ENCODE data around the gene RASGRF2.

DNA sequence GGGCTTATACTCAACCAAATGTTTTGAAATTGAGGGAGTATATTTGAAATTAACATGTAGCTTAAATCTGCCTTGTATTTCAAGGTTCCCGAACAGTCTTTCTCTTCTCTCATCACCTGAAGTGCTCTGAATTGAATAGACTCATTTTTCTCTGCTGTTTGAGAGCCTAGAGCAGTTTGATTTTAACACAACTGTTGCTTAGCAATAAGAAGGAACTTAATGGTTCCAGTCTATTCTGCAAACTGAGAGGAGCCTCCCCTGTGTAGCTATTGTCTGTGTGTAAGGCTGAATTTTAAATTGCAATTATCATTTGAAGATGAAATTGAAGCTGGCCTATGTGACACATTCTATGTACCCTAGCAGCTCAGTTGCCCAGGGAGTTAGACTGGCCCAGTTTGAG is 185.9 kb downstream of the RASGRF2 start:
- TF ChIP-seq CTCF (IDR thresholded peaks at IDR 0.05; ENCODE audit: poor library complexity, severe bottlenecking) (no peak), POLR2AphosphoS5 (IDR thresholded peaks at IDR 0.05) (no peak), MXI1 (conservative IDR thresholded peaks at IDR 0.05; ENCODE audit: poor library complexity, severe bottlenecking) (no peak), EZH2 (IDR thresholded peaks at IDR 0.05; ENCODE audit: borderline replicate concordance, insufficient read depth, low read length, poor library complexity, severe bottlenecking) (no peak), REST (IDR thresholded peaks at IDR 0.05; ENCODE audit: borderline replicate concordance) (no peak), RAD21 (conservative IDR thresholded peaks at IDR 0.05) (no peak), TAF1 (IDR thresholded peaks at IDR 0.05; ENCODE audit: low read depth) (no peak)
